SH-SY5Y (cell line): ENCODE measurements around the gene REN.

Experiments
- GATA2 ChIP-seq: IDR thresholded peaks from 2 replicates; pipeline ENCODE4 v1.6.1; 2011; ENCODE audit warnings: mild to moderate bottlenecking, low read depth, low read length
- GATA3 ChIP-seq: IDR thresholded peaks from 2 replicates; pipeline ENCODE4 v1.6.1; 2011; ENCODE audit warnings: low read depth, mild to moderate bottlenecking, low read length, moderate library complexity

DNA sequence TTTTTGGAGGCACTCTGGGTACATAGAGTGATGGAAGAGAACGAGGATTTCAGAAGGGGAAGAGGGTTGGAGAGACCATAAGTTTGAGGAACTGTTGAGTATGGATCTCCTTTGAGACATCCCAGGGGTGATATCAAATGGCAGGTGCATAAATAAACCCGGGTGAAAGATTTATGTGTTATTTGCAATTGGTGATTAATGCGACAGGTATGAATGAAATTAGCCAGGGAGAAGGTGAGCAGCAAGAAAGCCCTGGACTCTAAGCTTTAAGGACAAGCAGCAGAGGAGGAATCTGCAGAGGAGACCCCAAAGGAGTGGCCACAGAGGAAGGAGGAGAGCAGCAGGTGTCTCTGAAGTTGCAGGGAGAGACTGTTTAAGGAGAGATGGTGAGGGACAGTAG lies 8.8 kb upstream of the REN start:
- no peak for TF ChIP-seq GATA2
- TF ChIP-seq GATA3 = no peak
